HG03064 (cell line): ENCODE measurements around the gene STX12.
A peak's percentile ranks its signal among the peaks of the same experiment; 100 is the strongest.

Experiments used
- ATAC-seq: cut with Tn5 transposase; IDR thresholded peaks from one replicate; pipeline ENCODE4 v1.9.1; 2021; ENCODE audit warnings: low read depth; ENCODE audit not compliant: unreplicated experiment

Gene STX12

DNA sequence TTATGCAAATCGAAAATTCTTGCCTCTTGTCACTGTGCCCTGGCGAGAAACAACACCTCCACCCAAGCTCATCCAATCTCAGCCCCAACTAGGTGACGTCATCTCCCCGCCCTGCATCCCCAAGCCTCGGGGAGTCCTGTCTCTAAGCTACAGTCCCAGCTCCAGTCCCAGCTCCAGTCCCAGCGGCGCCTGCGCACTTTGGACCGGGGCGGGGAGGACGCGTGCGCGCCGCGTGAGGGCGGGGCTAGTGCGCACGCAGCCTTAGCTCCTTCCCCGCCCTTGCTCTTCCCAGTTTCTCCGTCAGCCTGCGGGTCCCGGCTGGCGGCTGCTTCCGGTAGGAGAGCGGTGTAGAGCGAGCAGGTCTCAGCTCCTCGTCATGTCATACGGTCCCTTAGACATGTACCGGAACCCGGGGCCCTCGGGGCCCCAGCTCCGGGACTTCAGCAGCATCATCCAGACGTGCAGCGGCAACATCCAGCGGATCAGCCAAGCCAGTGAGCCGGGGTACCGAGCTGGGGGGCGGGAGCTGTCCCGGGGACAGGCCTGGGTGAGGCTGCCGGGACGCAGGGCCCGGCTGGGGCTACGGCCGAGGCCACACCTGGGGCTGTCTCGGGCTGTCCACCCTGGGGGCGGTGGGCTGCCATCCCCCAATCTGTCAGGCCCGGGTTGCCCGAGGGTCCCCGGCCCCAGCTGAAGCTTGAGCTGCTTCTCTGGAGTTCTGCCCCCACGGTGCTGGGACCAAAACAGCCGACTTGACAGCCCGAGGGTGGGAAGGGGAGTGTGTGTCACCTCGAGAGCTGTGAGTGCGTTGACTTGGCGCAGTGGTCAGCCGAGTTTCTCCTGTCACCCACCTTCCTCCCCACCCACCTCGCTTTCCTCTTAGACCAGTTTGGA lies at the start of gene STX12:
TSS of gene STX12 (plus strand) at position 288 of the 894 bp plus-strand sequence. CDS start at position 377, 89 bp downstream.
- ATAC-seq = peak; percentile 84

DNA sequence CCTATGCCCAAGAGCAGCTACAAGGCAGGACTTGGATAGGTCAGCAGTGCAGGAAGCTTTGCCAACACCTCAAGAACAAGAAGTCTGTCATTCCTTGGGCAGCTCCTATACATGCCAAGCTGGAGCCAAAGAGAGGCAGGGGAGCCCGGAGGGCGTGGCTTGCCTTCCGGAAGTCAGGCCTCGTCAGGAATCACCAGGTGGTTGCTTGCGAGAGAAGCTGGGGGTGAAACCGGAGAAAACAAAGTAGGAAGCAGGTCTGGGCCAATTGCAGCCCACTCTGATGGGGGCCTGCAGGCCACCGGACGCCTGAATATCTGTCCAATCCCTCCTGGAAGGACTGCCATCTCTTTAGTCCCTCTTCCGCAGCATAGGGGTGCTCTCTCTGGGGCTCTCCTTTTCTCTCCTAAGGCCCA lies 48.1 kb upstream of the STX12 start:
- no peak for ATAC-seq

DNA sequence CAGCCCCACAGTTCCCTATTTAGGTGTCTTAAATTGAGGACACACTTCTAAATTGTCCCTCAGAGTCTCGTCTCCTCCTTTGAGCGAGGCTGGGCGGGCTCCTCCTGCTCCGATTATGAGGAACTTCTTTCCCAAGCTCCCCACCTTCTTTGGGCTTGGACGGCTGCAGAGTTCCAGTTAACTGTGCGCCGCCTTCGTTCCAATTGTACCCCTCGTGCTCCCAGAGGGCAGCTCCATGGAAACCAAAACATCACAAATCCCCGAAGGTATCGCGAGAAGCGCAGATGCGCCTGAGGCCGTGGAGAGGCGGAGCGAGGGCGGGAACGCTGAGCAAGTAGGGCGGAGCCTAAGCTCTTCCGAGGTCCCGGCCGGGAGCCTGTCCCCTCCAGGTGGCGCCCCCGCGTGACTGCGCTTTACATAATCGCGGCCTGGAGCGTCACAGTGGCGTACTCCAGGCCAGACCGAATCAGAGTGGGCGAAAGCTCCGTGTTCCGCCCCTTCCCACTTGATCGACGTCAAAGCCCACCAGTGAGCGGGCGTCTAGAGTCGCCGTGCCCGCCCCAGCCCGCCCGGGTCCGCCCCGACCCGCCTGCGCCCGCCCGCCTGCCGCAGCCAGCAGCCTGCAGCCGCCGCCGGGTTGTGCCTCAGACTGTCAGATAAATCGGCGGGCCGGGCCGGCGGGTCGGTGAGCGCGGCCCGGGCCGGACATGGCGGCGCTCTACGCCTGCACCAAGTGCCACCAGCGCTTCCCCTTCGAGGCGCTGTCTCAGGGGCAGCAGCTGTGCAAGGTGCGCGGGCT lies 47.4 kb upstream of the STX12 start, which contains the start of gene FAM76A:
TSS of gene FAM76A (plus strand) at position 588 of the 799 bp plus-strand sequence. CDS start at position 708, 120 bp downstream.
- peak; percentile 92 for ATAC-seq

DNA sequence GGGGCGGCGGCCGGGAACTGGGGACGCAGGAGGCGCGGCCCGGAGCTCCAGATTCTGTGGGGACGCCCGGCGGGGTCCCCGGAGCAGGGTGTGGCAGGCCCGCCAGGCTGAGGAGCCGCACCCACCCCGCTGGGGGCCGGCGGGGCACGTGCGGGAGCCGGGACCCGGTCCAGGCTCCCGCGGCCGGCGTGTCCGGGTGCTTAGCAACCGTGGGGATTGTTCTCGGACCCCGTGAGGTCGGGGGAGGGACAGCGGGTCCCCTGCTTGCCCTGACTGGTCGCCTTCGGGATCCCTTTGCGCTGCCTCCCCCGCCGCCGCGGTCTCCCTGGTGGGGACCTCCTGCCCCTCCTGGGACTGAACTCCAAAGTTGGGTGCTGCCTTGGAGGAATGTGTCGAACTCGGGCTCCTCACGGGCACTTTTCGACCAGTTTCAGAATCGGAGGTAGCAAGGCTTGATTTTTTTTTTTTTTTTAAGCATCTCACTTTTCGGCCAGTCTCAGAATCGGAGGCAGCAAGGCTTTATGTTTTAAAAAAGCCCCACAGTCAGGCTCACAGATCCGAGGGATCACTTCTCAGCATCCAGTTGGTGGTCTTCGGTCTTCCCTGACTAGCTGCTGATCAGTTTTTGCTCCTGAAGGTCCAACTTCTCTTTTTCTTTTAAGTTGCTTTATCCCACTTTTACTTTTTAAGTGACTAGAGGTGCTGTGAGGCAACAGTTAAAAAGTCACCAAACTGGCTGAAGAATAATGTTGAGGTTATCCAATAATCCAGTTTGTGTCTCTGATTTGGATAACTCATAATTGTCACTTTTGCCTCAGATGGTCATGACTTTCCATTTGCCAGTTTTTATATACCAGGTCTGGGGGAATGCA lies 46.6 kb upstream of the STX12 start:
- ATAC-seq = peak; percentile 25

DNA sequence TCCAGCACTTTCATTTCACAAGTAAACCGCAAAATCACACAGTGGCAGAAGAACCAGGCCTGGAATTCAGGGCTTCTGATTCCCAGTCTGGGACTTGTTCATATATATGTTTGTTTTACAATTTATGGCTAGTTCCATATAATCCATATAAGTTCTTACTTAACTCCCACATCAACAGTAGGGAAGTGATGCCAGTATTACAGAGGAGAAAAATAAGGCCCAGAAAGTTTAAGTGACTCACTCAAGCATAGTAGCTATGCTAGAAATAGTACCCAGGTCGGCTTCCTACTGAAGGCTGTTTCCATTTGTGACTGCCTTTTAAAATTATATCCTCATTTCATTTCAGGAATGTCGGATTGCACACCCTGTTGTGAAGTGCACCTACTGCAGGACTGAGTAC lies 45.9 kb upstream of the STX12 start:
- ATAC-seq = no peak

DNA sequence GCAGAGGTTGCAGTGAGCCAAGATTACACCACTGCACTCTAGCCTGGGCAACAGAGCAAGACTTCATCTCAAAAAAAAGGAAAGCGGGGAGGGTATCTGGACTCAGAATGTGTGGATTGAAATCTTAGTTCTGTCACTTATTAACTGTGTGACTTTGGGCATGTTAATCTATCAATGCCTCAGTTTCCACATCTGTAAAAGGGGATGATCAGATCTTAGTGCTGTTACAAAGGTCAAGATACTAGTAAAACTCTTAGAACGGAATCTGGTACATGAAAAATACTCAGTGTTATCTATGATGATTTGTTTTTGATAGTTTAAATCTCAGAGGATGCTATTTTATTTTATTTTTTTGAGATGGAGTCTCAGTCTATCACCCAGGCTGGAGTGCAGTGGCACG lies 36.8 kb upstream of the STX12 start:
- no peak for ATAC-seq

DNA sequence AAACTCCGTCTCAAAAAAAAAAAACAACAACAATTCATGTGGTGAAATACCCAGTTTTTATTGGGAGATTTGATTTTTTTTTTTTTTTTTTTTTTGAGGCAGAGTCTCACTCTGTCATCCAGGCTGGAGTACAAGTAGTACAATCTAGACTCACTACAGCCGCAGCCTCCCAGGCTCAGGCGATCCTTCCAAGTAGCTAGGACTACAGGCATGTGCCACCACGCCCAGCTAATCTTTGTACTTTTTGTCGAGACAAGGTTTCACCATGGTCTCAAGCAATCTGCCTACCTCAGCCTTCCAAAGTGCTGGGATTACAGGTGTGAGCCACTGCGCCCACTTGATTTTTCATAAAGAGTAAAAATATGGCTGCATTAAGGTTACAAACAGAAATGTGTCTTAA lies 31.9 kb upstream of the STX12 start:
- no peak for ATAC-seq

DNA sequence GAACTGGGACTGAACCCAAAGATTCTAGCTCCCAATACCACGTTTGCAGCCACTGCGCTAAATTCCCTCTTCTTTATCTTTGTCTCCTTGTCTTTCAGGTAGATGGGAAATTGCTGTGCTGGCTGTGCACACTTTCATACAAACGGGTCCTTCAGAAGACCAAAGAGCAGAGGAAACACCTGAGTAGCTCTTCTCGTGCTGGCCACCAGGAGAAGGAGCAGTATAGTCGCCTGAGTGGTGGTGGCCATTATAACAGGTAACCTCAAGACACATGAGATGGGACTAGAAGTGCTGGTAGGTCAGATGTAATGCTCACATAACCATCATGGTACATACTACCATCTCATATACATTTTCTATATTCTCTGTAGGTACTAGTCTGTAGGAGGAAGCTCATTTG lies 28.5 kb upstream of the STX12 start:
- ATAC-seq = no peak

DNA sequence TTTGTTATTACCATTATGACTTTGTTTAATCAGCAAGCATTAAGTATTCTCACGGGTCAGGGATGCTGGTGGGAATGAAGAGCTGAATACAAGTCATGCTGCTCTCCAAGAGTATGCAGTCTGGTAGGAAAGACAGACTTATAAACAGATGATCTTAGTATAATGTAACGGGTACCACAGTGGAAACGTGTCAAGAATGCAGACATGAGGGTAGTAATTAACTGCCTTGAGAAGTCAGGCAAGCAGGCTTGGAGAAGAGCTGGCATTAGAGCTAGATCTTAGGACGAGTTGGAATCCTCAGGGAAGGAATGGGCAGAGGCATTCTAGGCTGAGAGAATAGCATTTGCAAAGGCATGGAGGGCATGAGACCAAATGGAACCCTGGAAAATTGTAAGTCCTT lies 27.6 kb upstream of the STX12 start:
- no peak for ATAC-seq

DNA sequence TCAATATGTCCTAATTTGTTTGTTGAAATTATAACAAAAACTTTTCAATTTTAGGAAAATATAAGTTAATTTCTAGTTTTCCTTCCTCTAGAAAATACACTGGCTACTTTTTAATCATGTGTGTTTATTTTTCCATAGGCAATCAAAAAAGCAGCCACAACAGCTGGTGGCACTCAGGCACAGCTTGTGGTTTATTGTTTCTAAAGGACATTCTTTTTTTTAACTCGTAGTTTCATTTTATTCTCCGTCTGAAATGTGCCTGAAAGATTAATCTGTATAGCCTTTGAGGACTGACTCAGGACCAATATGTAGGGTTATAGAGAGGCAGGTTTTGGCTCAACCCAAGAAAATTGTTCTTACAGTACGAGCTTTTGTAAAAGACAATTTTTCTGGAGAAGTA lies 20.7 kb upstream of the STX12 start:
- ATAC-seq = no peak

DNA sequence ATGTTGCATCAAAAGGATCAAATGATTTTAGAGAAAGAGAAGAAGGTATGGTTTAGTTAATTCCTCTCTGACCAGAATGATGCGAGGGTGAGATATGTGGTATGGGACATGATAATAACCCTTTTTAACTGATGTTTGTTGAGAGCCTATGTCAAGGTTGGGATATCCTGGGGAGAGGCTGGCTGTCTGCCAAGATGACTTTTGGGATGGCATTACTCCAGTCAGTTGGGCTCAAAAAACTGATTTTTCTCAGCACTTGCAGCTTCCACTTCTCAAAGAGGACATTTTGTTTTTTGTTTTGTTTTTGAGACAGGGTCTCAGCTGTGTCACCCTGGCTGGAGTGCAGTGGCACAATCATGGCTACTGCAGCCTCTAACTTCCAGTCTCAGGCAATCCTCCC lies 17.7 kb upstream of the STX12 start:
- ATAC-seq = no peak

DNA sequence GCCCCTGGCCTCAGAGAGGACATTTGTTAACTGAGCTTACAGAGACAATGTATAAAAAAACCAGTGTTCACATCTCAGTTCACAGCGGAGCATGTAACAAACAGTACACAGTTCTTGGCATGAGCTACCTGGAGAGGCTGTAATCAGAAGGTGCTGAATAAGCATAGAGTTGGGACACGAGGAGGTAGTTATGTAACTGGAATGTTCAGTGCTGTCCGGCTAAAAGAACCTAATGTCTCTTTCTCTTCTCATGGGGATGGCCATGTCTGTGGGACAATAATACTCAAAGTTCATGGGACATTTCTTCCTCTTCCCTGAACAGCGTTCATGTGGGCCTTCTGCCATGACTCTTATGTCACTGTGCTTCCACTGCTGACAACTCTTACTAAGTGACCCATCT lies 17.2 kb upstream of the STX12 start:
- no peak for ATAC-seq

DNA sequence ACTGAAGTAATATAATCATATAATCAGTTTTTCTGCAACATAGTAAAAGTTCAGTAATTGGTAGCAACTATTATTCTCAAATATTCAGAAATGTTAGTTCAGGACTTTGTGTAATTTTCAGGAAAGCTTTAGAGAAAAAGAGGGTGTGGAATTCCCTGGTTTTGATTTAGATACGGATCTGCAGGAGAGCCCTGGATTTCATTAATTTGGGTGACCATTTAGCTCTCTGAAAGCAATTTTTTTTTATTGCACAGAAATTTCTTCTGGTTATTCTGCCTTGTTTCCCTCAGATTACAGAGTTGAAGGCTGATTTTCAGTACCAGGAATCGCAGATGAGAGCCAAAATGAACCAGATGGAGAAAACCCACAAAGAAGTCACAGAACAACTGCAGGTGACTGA lies 13.8 kb upstream of the STX12 start:
- ATAC-seq = no peak

DNA sequence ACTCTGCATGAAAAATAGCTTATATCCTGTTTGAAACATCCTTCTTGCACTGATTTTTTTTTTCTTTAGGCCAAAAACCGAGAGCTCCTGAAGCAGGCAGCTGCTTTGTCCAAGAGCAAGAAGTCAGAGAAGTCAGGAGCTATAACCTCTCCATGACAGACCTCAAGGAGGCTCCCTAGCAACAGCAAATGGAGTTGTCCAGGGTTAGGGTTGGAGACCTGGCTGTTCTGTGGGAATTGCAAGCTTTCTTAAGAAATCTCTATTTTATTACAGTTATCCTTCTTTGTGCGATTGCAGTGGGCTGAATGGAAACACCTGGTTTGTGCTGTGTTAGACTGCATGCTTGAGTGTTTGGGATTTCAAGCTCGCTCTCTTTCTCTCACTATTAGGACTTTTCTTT lies 12.6 kb upstream of the STX12 start:
- no peak for ATAC-seq

DNA sequence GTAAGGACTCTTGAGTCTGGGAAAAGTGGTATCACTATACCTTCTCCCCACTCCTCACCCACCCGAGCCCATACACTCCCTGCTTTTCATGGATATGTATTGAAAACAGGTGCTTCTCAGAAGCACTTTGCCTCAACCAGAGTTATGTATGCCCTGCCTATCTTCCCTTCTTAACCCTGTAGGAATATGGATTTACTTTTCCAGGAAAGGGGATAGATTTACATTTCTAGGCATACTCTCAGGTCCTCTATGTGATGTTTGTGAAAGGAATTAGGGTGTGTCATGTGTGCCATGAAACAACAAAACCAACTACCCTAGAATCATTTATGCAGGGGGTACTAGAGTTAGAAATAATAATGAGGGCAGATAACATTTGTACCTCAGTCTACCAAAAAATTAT lies 11.0 kb upstream of the STX12 start:
- ATAC-seq = no peak

DNA sequence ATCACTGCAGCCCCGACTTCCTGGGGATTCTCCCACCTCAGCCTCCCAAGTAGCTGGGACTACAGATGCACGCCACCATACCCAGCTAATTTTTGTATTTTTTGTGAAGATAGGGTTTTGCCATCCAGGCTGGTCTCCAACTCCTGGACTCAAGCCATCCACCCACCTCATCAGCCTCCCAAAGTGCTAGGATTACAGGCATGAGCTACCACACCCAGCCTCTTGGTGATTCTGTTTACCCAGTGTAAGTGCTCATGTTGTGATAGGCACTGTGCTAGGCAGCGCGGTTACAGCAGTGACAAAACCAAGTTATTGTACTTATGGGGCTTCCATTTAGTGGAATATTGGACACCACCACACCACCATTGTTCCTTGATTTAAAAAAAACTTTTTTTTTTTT lies 9.7 kb upstream of the STX12 start:
- ATAC-seq = no peak

DNA sequence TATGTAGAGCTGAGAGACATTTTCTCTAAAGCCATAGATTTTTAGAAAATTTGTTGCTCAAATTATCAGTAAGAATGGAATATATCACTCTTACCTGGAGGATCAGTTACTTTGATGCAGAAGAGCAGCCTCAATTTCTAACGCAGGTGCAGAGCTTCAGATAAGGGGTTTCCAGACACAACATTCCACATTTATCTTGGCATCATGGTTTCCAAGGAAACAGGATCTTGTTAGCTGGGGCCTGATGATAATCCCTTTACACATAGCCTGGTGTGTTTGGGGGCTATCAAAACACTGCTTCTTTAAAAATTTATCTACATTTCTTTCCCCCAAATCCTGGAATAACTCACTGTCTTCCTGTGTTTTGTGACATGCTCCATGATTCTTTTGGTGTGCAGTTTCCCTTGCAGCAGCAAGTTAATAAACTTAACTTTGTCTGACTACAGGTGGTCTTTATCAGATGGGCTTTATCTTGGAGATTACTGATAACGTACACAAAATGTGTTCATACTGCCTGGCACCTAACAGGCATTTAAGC lies 2.7 kb upstream of the STX12 start:
- no peak for ATAC-seq

DNA sequence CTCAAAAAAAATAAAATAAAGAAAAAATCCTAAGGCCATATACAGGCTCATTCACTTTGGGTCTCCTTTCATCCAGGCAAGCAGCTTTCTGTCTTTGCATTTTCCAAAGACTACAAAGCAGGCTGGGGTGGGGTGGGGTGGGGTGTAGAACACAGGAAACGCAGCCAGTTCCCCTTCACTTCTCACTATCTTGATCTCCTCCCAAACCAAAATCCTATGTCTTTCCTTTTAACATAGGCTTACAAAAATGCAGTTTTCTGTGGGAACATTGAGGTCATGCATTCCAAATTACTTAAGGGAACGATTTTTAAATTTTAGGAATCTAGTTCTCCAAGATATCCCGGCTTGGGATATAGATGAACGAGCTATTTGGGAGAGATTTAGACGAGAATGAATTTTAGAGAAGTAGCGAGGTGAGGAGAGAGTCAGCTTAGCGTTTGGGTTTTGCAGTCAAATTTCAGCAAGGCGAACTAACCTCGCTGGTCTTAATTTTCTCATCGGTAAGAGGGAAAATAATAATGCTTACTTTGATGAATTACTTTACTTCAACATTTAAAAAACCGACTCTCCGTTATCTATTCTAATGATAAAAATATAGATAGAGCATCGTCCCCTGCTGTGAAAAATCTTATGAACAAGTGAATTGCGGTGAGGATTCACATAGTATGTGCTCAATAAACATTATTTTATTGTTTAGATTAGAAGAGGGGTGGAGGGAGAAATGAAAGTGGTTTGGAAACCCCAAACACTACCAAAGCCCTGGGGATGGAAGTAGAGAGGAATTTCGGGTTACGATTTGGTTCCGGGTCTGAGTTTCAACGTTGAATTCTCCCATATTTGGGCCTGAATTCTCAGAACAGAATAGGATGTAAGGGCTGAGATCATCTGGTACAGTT lies 735 bp upstream of the STX12 start:
- no peak for ATAC-seq

DNA sequence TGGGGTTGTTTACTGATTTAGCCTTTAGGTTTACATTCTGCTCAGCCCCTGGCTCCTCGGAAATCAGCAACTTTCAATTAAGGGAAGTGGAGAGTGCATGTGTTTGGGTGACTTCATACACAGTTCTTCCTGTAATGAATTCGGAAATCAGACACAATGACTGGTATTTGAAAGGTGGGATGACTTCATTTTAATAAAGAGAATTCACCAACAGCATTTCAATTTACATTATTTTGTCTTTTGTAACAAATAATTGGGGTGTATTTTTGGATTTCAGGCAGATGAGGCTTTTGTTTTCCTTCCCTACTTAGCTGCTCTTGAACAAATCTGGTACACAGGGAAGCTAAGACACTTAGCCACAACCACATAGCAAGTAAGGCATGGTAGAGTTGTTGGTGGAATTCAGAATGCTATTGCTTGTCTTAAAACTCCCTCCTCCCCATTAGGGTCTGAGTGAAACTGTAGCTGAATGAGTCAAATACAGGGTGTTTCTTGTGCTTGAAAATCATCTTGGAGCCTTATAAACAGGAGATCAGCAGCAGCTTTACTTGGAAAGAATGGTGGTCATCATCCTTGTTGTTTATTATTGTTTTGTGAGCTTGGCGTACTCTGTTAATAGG lies 917 bp downstream of the STX12 start:
- no peak for ATAC-seq
